Measurements from ENCODE around the gene KIF5A. TPM values are rescaled to one million over a fixed set of nuclear protein-coding genes. Genes with fewer than 3 reads are reported as not detected.

The KIF5A gene
- total and polyA plus RNA-seq, 2 donors (not counting 3 experiments of a cell fraction or from before 2014, with no cell fraction given), result 0.07 to 0.35 TPM

DNA sequence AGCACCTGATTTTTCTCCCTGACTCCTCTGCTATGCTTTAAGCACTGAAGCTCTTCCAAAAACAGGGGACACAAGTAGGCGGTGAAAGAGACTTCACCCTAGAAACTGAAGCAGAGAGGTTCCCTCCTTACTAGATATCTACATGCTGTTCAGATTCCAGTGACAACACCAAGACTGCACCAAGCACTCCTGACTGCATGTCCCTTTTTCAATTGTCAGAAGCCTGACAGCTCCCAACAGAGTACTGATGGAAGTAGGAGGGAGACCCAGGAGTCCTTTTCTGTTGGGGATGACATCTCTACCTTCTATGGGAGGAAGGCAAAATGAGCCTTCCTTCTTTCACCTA, 13.3 kb upstream of the KIF5A start:
- ChIA-PET CTCF (interaction anchor here (1.5 kb wide), 1 partner anchor 10 kb away, joined by 5 read pairs; no protein-coding TSS in a partner anchor), POLR2A (interaction anchor here (0.9 kb wide), 1 partner anchor 22 kb away, joined by 10 read pairs; no protein-coding TSS in a partner anchor)
- Histone ChIP-seq H3K27ac (ENCODE audit: insufficient read depth, low read depth, low read length) (no peak overlapping the region), H3K4me1 (ENCODE audit: control insufficient read depth, extremely low read depth, insufficient read depth, low read length) (no peaks in the 10 kb centered on the region), H3K4me2 (ENCODE audit: insufficient read depth, low read length) (no peak overlapping the region), H3K9me3 (replicated peaks; ENCODE audit: control insufficient read depth, insufficient read depth, low read length) (no peaks in the 10 kb centered on the region), H3K4me3 (replicated peaks in 1 of 3; ENCODE audit: insufficient read depth in 1 of 3, low read depth in 1 of 3, low read length in 3 of 3) (no peak overlapping the region), H3K9me1 (replicated peaks; ENCODE audit: control insufficient read depth, extremely low read depth, insufficient read depth, low read length) (no peaks in the 10 kb centered on the region), H3K36me3 (ENCODE audit: control insufficient read depth in 2 of 2, extremely low read depth in 1 of 2, insufficient read depth in 2 of 2, low read length in 2 of 2) (peaks cover 21 to 43% of the 10 kb centered on the region in 2 experiments), H3K9ac (replicated peaks; ENCODE audit: extremely low read depth, insufficient read depth, low read length) (no peak overlapping the region), H3K27me3 (ENCODE audit: control insufficient read depth in 2 of 2, insufficient read depth in 2 of 2, low read length in 2 of 2) (no peaks in the 10 kb centered on the region), H3K79me2 (ENCODE audit: control insufficient read depth, insufficient read depth, low read length) (no peaks in the 10 kb centered on the region), H4K20me1 (replicated peaks; ENCODE audit: control insufficient read depth, extremely low read depth, insufficient read depth, low read length) (no peaks in the 10 kb centered on the region), H2AFZ (ENCODE audit: low read depth, low read length) (no peak overlapping the region)
- TF ChIP-seq EZH2 (IDR thresholded peaks at IDR 0.05; ENCODE audit: borderline replicate concordance, low read depth, low read length, severe bottlenecking) (no peak), FOS (IDR thresholded peaks at IDR 0.05; ENCODE audit: borderline replicate concordance, insufficient read depth, low read length) (no peak), JUN (IDR thresholded peaks at IDR 0.05; ENCODE audit: borderline replicate concordance, insufficient read depth, insufficient read length, low read depth) (no peak), POLR2A (IDR thresholded peaks at IDR 0.05; ENCODE audit: low read depth, low read length) (no peak), GATA2 (IDR thresholded peaks at IDR 0.05; ENCODE audit: insufficient read depth, insufficient read length, low read depth, low read length) (no peak)
- TF ChIP-seq, protein P1, sequence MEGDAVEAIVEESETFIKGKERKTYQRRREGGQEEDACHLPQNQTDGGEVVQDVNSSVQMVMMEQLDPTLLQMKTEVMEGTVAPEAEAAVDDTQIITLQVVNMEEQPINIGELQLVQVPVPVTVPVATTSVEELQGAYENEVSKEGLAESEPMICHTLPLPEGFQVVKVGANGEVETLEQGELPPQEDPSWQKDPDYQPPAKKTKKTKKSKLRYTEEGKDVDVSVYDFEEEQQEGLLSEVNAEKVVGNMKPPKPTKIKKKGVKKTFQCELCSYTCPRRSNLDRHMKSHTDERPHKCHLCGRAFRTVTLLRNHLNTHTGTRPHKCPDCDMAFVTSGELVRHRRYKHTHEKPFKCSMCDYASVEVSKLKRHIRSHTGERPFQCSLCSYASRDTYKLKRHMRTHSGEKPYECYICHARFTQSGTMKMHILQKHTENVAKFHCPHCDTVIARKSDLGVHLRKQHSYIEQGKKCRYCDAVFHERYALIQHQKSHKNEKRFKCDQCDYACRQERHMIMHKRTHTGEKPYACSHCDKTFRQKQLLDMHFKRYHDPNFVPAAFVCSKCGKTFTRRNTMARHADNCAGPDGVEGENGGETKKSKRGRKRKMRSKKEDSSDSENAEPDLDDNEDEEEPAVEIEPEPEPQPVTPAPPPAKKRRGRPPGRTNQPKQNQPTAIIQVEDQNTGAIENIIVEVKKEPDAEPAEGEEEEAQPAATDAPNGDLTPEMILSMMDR (IDR thresholded peaks at IDR 0.05; ENCODE audit: extremely low read depth in 1 of 2, insufficient read depth in 1 of 2, low read depth in 1 of 2, low read length in 2 of 2), result no peak
- TF ChIP-seq, protein P2, sequence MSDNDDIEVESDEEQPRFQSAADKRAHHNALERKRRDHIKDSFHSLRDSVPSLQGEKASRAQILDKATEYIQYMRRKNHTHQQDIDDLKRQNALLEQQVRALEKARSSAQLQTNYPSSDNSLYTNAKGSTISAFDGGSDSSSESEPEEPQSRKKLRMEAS (IDR thresholded peaks at IDR 0.05; ENCODE audit: insufficient read depth, insufficient read length), result no peak
- intact Hi-C loops (cut with micrococcal nuclease) (no loop called here), dilution Hi-C loops (cut with MboI; ENCODE audit: extremely low pct_ligation_motif_present, low sequenced_read_pairs) (no loop called here)
- no peak for DNase-seq (ENCODE audit: low read depth, low spot score)
- no TSS peak for BruUV-seq (replicated peaks)
- FAIRE-seq, result peak; percentile 54

All from endothelial cell of umbilical vein (primary cell).